ENCODE results near the gene SOX12. TPM values are rescaled to one million over a fixed set of nuclear protein-coding genes. Genes with fewer than 3 reads are reported as not detected.

The SOX12 gene
- polyA plus RNA-seq, 3 donors: 0.03 to 0.51 (median 0.12) TPM

- Mint-ChIP-seq H3K4me1 (peaks cover 23% of the 10 kb centered on the region), H3K27me3 (ENCODE audit: low read depth in 3 of 3) (peaks cover 0 to 3% (median 0%) of the 10 kb centered on the region in 3 donors), H3K36me3 (no peaks in the 10 kb centered on the region), H3K4me3 (no peak overlapping the region), H3K27ac (peak overlapping the region in 1 of 7 donors; percentile 40), H3K9me3 (no peaks in the 10 kb centered on the region)
- H3K4me1 ChIP-seq (ENCODE audit: control insufficient read depth in 1 of 2, insufficient read depth in 2 of 2, low read length in 2 of 2): peaks cover 28% of the 10 kb centered on the region in 2 donors
- H3K9me3 ChIP-seq (replicated peaks in 1 of 2; ENCODE audit: control insufficient read depth in 1 of 2, insufficient read depth in 1 of 2, low read length in 2 of 2): no peaks in the 10 kb centered on the region
- H3K4me2 ChIP-seq (replicated peaks; ENCODE audit: extremely low read depth, low read length, poor library complexity, severe bottlenecking): no peak overlapping the region
- H3K4me3 ChIP-seq (replicated peaks in 1 of 3; ENCODE audit: low read depth in 2 of 3, low read length in 3 of 3): no peak overlapping the region
- no peaks in the 10 kb centered on the region for H3K79me2 ChIP-seq (ENCODE audit: insufficient read depth, low read length)
- H3K27me3 ChIP-seq (ENCODE audit: control insufficient read depth in 2 of 2, insufficient read depth in 2 of 2, low read length in 2 of 2): no peaks in the 10 kb centered on the region
- no peaks in the 10 kb centered on the region for H4K20me1 ChIP-seq (ENCODE audit: insufficient read depth, low read length)
- intact Hi-C loops (cut with micrococcal nuclease): no loop called here
- H2AFZ ChIP-seq (ENCODE audit: insufficient read depth, low read depth, low read length, poor library complexity, severe bottlenecking): no peak overlapping the region
- H3K9ac ChIP-seq (ENCODE audit: insufficient read depth, low read length, poor library complexity, severe bottlenecking): no peak overlapping the region
- peak in 1 of 3 donors; percentile 31 for DNase-seq
- no peak overlapping the region for H3K27ac ChIP-seq (ENCODE audit: low read depth in 1 of 2, low read length in 2 of 2)
- TF ChIP-seq CTCF (IDR thresholded peaks at IDR 0.05): no peak
- H3K36me3 ChIP-seq (replicated peaks in 1 of 2; ENCODE audit: control insufficient read depth in 1 of 2, insufficient read depth in 2 of 2, low read length in 2 of 2): no peaks in the 10 kb centered on the region
Measured at GRCh38 chr20:313948-314347, 11.4 kb upstream of the SOX12 start.

- Mint-ChIP-seq H3K9me3 (no peaks in the 10 kb centered on the region), H3K27ac (no peak overlapping the region), H3K4me3 (no peak overlapping the region), H3K36me3 (no peaks in the 10 kb centered on the region), H3K4me1 (peaks cover 6% of the 10 kb centered on the region), H3K27me3 (ENCODE audit: low read depth in 3 of 3) (peaks cover 0 to 3% (median 0%) of the 10 kb centered on the region in 3 donors)
- H3K79me2 ChIP-seq (ENCODE audit: insufficient read depth, low read length): no peaks in the 10 kb centered on the region
- H3K4me3 ChIP-seq (replicated peaks in 1 of 3; ENCODE audit: low read depth in 2 of 3, low read length in 3 of 3): no peak overlapping the region
- intact Hi-C loops (cut with micrococcal nuclease): no loop called here
- no peaks in the 10 kb centered on the region for H3K36me3 ChIP-seq (replicated peaks in 1 of 2; ENCODE audit: control insufficient read depth in 1 of 2, insufficient read depth in 2 of 2, low read length in 2 of 2)
- H3K27ac ChIP-seq (ENCODE audit: low read depth in 1 of 2, low read length in 2 of 2): no peak overlapping the region
- no peak for DNase-seq
- peaks cover 8% of the 10 kb centered on the region in 2 donors for H3K4me1 ChIP-seq (ENCODE audit: control insufficient read depth in 1 of 2, insufficient read depth in 2 of 2, low read length in 2 of 2)
- no peak overlapping the region for H2AFZ ChIP-seq (ENCODE audit: insufficient read depth, low read depth, low read length, poor library complexity, severe bottlenecking)
- H3K27me3 ChIP-seq (ENCODE audit: control insufficient read depth in 2 of 2, insufficient read depth in 2 of 2, low read length in 2 of 2): no peaks in the 10 kb centered on the region
- no peak overlapping the region for H3K9ac ChIP-seq (ENCODE audit: insufficient read depth, low read length, poor library complexity, severe bottlenecking)
- 96% methylated on average over 2 of the region's 2 CpGs for WGBS (ENCODE audit: insufficient coverage)
- no peak overlapping the region for H3K4me2 ChIP-seq (replicated peaks; ENCODE audit: extremely low read depth, low read length, poor library complexity, severe bottlenecking)
- no peak for TF ChIP-seq CTCF (IDR thresholded peaks at IDR 0.05)
- H3K9me3 ChIP-seq (replicated peaks in 1 of 2; ENCODE audit: control insufficient read depth in 1 of 2, insufficient read depth in 1 of 2, low read length in 2 of 2): no peaks in the 10 kb centered on the region
- H4K20me1 ChIP-seq (ENCODE audit: insufficient read depth, low read length): no peaks in the 10 kb centered on the region
Measured at GRCh38 chr20:316316-317068, 8.9 kb upstream of the SOX12 start.
